Large intestine (tissue), 3 donors: ENCODE results near the gene STARD13. TPM values are rescaled to one million over a fixed set of nuclear protein-coding genes. Genes with fewer than 3 reads are reported as not detected.

ENCODE experiments used
- DNase-seq, 2 donors: peaks; one replicate each; pipeline versions ENCODE4 v3.0.0 to v3.0.0-alpha.2; 2013
- H3K27ac ChIP-seq: one replicate; pipeline ENCODE4 v1.5.1; 2013; ENCODE audit warnings: low read length
- H3K27me3 ChIP-seq: 2 replicates; pipeline ENCODE4 v1.6.1; 2013; ENCODE audit warnings: low read length; ENCODE audit not compliant: control insufficient read depth, insufficient read depth
- H3K36me3 ChIP-seq: 2 replicates; pipeline ENCODE4 v1.6.1; 2013; ENCODE audit warnings: low read length; ENCODE audit not compliant: control insufficient read depth, insufficient read depth
- H3K4me1 ChIP-seq: one replicate; pipeline ENCODE4 v1.6.1; 2013; ENCODE audit warnings: low read length; ENCODE audit not compliant: control insufficient read depth, insufficient read depth
- H3K4me3 ChIP-seq: one replicate; pipeline ENCODE4 v1.5.1; 2013; ENCODE audit warnings: low read length
- H3K9me3 ChIP-seq: one replicate; pipeline ENCODE4 v1.6.1; 2013; ENCODE audit warnings: mild to moderate bottlenecking, low read depth, low read length, moderate library complexity; ENCODE audit not compliant: control insufficient read depth
- WGBS: methylation state at CpG from one replicate; pipeline ENCODE4 v1.1.5; 2013; ENCODE audit warnings: low lambda C conversion rate; ENCODE audit not compliant: insufficient coverage; 5-methylcytosine and 5-hydroxymethylcytosine counted together
- polyA plus RNA-seq: library from polyadenylated mRNA; unstranded; fragments of 120-200 nt; gene quantifications from one replicate; pipeline ENCODE4 v1.2.1, GENCODE V29; 2013

The STARD13 gene
- polyA plus RNA-seq, 1 donor: 15.4 TPM

GRCh38 chr13:33096886-33097605 is 188.5 kb downstream of the STARD13 start:
- Histone ChIP-seq H3K27ac (no peak overlapping the region), H3K27me3 (no peaks in the 10 kb centered on the region), H3K4me1 (no peaks in the 10 kb centered on the region), H3K4me3 (no peak overlapping the region), H3K36me3 (no peaks in the 10 kb centered on the region), H3K9me3 (no peaks in the 10 kb centered on the region)
- WGBS: no CpG with 5 or more reads among the region's 2 CpGs
- DNase-seq: no peak

GRCh38 chr13:33092073-33092987 is 193.2 kb downstream of the STARD13 start:
- H3K9me3 ChIP-seq: no peaks in the 10 kb centered on the region
- DNase-seq: no peak
- peaks cover 11% of the 10 kb centered on the region for H3K4me1 ChIP-seq
- H3K27me3 ChIP-seq: no peaks in the 10 kb centered on the region
- no peak overlapping the region for H3K4me3 ChIP-seq
- no peaks in the 10 kb centered on the region for H3K36me3 ChIP-seq
- H3K27ac ChIP-seq: no peak overlapping the region
- 73% methylated on average over 5 of the region's 11 CpGs for WGBS

- peaks cover 15% of the 10 kb centered on the region for H3K4me1 ChIP-seq
These were observed 194.2 kb downstream of the STARD13 start for GRCh38 chr13:33091415-33091774.

GRCh38 chr13:33090755-33091414 is 194.7 kb downstream of the STARD13 start:
- 75% methylated on average over 1 of the region's 4 CpGs for WGBS
- Histone ChIP-seq H3K27me3 (no peaks in the 10 kb centered on the region), H3K27ac (no peak overlapping the region), H3K36me3 (no peaks in the 10 kb centered on the region), H3K9me3 (no peaks in the 10 kb centered on the region), H3K4me1 (peaks cover 15% of the 10 kb centered on the region), H3K4me3 (no peak overlapping the region)
- DNase-seq: no peak

More at GRCh38 chr13:33091415-33091774, 194.2 kb downstream of the STARD13 start:
- H3K4me3 ChIP-seq: no peak overlapping the region
- no peak for DNase-seq
- H3K36me3 ChIP-seq: no peaks in the 10 kb centered on the region
- H3K27ac ChIP-seq: no peak overlapping the region
- H3K27me3 ChIP-seq: no peaks in the 10 kb centered on the region
- no CpG with 5 or more reads among the region's 5 CpGs for WGBS
- no peaks in the 10 kb centered on the region for H3K9me3 ChIP-seq

- H3K36me3 ChIP-seq: no peaks in the 10 kb centered on the region
- no peak overlapping the region for H3K27ac ChIP-seq
- no peak for DNase-seq
- H3K27me3 ChIP-seq: no peaks in the 10 kb centered on the region
- H3K9me3 ChIP-seq: no peaks in the 10 kb centered on the region
- H3K4me1 ChIP-seq: peaks cover 15% of the 10 kb centered on the region
- WGBS: no CpG with 5 or more reads among the region's 3 CpGs
- no peak overlapping the region for H3K4me3 ChIP-seq
These were observed 196.2 kb downstream of the STARD13 start for GRCh38 chr13:33089311-33089710.

GRCh38 chr13:33087790-33088189 is 197.8 kb downstream of the STARD13 start:
- H3K4me3 ChIP-seq: no peak overlapping the region
- DNase-seq: peak; percentile 38 to 81
- no peaks in the 10 kb centered on the region for H3K36me3 ChIP-seq
- 10% methylated on average over 2 of the region's 3 CpGs for WGBS
- H3K4me1 ChIP-seq: peaks cover 15% of the 10 kb centered on the region
- H3K27ac ChIP-seq: no peak overlapping the region
- no peaks in the 10 kb centered on the region for H3K27me3 ChIP-seq
- no peaks in the 10 kb centered on the region for H3K9me3 ChIP-seq

- H3K4me3 ChIP-seq: no peak overlapping the region
- peaks cover 15% of the 10 kb centered on the region for H3K4me1 ChIP-seq
- H3K9me3 ChIP-seq: no peaks in the 10 kb centered on the region
- no CpG with 5 or more reads among the region's 9 CpGs for WGBS
- H3K27me3 ChIP-seq: no peaks in the 10 kb centered on the region
- H3K27ac ChIP-seq: no peak overlapping the region
- DNase-seq: no peak
- H3K36me3 ChIP-seq: no peaks in the 10 kb centered on the region
These were observed 198.5 kb downstream of the STARD13 start for GRCh38 chr13:33087091-33087490.

GRCh38 chr13:33083054-33083453 is 202.5 kb downstream of the STARD13 start:
- 88% methylated on average over 1 of the region's 1 CpG for WGBS
- Histone ChIP-seq H3K27ac (no peak overlapping the region), H3K4me1 (peaks cover 10% of the 10 kb centered on the region), H3K36me3 (no peaks in the 10 kb centered on the region), H3K4me3 (no peak overlapping the region), H3K9me3 (no peaks in the 10 kb centered on the region), H3K27me3 (no peaks in the 10 kb centered on the region)
- no peak for DNase-seq

- Histone ChIP-seq H3K4me3 (no peak overlapping the region), H3K36me3 (no peaks in the 10 kb centered on the region), H3K27ac (no peak overlapping the region), H3K4me1 (peaks cover 5% of the 10 kb centered on the region), H3K9me3 (no peaks in the 10 kb centered on the region), H3K27me3 (no peaks in the 10 kb centered on the region)
- WGBS: no CpG with 5 or more reads among the region's 1 CpG
- no peak for DNase-seq
These were observed 203.9 kb downstream of the STARD13 start for GRCh38 chr13:33081666-33082065.

GRCh38 chr13:33080972-33081590 is 204.5 kb downstream of the STARD13 start:
- Histone ChIP-seq H3K27me3 (no peaks in the 10 kb centered on the region), H3K36me3 (no peaks in the 10 kb centered on the region), H3K4me1 (peaks cover 11% of the 10 kb centered on the region), H3K4me3 (no peak overlapping the region), H3K9me3 (no peaks in the 10 kb centered on the region), H3K27ac (no peak overlapping the region)
- DNase-seq: no peak
- 74% methylated on average over 4 of the region's 5 CpGs for WGBS
